ENCODE results near the gene PALM3.

PALM3 gene

GRCh38 chr19:14089662-14090508, 28.0 kb upstream of the PALM3 start:
- no peak for DNase-seq (ENCODE audit: low read depth, low spot score)

GRCh38 chr19:14089412-14089661, 27.5 kb upstream of the PALM3 start:
- no peak for DNase-seq (ENCODE audit: low read depth, low spot score)
- H3K27ac ChIP-seq: no peak overlapping the region

More at GRCh38 chr19:14089662-14090508, 28.0 kb upstream of the PALM3 start:
- H3K27ac ChIP-seq: peak overlapping the region; percentile 23

DNA sequence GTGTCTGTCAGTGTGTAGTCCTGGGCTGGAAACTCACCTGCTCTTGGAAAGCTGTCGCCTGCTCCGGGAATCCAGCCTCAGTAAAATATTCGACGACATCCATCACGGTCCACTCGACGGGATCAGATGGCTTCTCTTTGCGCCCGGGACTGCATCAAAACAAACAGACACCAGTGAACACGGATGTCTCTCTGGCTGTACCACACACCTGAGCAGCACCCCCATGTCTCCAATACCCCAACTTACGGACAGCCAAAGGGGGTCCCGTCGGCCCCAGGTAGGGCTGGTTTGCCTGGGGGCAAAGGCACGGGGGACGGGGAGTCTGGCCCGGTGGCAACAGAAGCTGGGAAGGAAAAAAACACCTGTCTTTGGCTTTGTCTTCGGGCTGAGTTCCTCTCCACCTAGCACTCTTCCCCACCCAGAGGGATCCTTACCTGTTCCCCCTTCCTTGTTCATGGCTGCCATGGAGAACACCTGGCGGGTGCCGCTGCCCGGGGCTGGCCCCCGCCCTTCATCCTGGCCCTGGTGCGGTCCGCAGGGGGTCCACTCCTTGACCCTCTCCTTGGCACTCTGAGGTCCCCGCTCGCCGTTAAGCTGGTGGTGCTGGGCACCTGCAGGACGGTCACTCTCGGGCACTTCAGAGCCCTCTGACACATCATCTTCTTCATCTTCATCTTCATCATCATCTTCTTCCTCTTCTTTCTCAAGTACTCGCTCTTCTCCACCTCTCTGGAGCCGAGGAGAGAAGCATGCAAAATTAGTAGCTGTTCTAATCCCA, 26.9 kb upstream of the PALM3 start:
- no peak overlapping the region for H3K27ac ChIP-seq

GRCh38 chr19:14086098-14086497, 24.2 kb upstream of the PALM3 start:
- H3K27ac ChIP-seq: no peak overlapping the region
- no peak for DNase-seq (ENCODE audit: low read depth, low spot score)

More for the DNA sequence above, 26.9 kb upstream of the PALM3 start:
- no peak for DNase-seq (ENCODE audit: low read depth, low spot score)

DNA sequence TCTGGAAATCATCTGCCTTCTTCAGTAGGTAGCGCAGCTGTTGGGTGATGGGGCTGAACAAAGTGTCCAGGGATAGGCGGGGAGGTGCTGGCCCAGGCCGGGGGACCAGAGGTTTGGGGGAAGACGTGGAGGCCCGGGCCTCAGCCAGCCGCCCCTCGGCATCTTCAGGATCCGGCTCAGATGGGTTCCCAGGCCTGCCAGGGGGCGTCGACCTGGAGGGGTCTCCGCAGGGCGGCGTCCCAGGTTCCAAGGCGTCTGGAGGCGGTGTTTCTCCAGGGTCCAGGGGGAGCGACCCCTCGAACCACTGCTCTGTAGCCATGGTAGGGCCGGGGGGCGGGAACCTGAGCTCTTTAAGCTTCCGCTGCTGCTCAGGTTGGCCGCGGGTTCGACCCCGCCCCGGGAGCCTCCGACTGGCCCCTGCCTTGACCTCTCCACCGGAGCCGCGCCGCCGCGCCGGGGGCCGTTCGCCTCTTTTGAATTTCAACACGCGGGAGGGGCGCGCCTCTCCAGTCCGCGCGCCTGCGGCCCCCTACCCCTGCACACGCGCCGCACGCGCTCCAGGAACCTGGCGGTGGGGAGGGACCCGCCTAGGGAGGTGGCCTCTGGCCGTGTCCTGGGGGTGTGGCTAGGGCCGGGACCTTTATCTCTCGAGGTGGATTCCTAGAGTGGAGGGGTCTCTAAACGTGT, 23.6 kb upstream of the PALM3 start, which contains the start of gene C19orf67:
TSS of gene C19orf67 (minus strand) at position 475 of the 687 bp plus-strand sequence. CDS start at position 319, 156 bp downstream.
- H3K27ac ChIP-seq: no peak within 1 kb of the TSS
- no peak for DNase-seq (ENCODE audit: low read depth, low spot score)

- DNase-seq (ENCODE audit: low read depth, low spot score): no peak
- H3K27ac ChIP-seq: no peak overlapping the region
These were observed 20.7 kb upstream of the PALM3 start for GRCh38 chr19:14082675-14082960.

- H3K27ac ChIP-seq: peak overlapping the region; percentile 88
- peak; percentile 81 for DNase-seq (ENCODE audit: low read depth, low spot score)
These were observed 20.2 kb upstream of the PALM3 start for GRCh38 chr19:14081797-14082674.

- peak; percentile 86 for DNase-seq (ENCODE audit: low read depth, low spot score)
- peak overlapping the region; percentile 88 for H3K27ac ChIP-seq
These were observed 19.3 kb upstream of the PALM3 start for GRCh38 chr19:14080887-14081796.

DNA sequence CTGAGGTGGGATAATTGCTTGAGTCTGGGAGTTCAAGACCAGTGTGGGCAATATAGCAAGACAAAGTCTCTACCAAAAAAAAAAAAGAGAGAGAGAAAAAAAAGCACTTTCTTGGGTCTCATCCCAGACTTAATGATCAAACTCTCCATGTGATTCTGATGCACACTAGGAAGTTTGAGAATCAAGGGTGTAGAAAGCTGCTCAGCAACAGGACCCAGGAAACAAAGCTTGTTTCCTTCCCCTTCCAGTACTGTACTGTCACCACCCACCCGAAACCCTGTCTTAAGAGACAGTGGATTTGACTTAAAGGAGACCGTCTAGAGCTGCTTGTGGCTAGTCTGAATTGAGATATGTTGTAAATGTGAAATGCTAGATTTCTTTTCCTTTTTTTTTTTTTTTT, 16.5 kb upstream of the PALM3 start:
- no peak overlapping the region for H3K27ac ChIP-seq
- DNase-seq (ENCODE audit: low read depth, low spot score): no peak

GRCh38 chr19:14073925-14074838, 12.3 kb upstream of the PALM3 start:
- peak overlapping the region; percentile 79 for H3K27ac ChIP-seq
- DNase-seq (ENCODE audit: low read depth, low spot score): no peak

- DNase-seq (ENCODE audit: low read depth, low spot score): no peak
- H3K27ac ChIP-seq: peak overlapping the region; percentile 79
These were observed 11.5 kb upstream of the PALM3 start for GRCh38 chr19:14073261-14073924.

- H3K27ac ChIP-seq: peak within 1 kb of the TSS; percentile 79
- DNase-seq (ENCODE audit: low read depth, low spot score): no peak
These were observed 10.8 kb upstream of the PALM3 start, which contains the start of gene MISP3 for GRCh38 chr19:14072535-14073260. Gene MISP3, plus strand, starts transcription at chr19:14072786. Its CDS starts 524 bp downstream, at chr19:14073310.

DNA sequence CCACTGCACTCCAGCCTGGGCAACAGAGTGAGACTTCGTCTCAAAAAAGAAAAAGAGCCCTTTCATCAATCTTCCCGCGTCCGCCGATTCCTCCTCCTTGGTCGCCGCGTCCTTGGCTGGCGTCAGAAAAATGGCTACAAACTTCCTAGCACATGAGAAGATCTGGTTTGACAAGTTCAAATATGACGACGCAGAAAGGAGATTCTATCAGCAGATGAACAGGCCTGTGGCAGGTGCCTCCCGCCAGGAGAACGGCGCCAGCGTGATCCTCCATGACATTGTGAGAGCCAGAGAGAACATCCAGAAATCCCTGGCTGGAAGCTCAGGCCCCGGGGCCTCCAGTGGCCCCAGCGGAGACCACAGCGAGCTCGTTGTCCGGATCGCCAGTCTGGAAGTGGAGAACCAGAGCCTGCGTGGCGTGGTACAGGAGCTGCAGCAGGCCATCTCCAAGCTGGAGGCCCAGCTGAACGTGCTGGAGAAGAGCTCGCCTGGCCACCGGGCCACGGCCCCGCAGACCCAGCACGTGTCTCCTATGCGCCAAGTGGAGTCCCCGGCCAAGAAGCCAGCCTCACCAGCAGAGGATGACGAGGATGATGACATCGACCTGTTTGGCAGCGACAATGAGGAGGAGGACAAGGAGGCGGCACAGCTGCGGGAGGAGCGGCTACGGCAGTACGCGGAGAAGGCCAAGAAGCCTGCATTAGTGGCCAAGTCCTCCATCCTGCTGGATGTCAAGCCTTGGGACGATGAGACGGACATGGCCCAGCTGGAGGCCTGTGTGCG, 8.6 kb upstream of the PALM3 start:
- H3K27ac ChIP-seq: no peak overlapping the region
- DNase-seq (ENCODE audit: low read depth, low spot score): no peak

- no peak for DNase-seq (ENCODE audit: low read depth, low spot score)
These were observed 4.3 kb upstream of the PALM3 start for GRCh38 chr19:14066134-14066533.

GRCh38 chr19:14063105-14063504, 1.2 kb upstream of the PALM3 start:
- no peak for DNase-seq (ENCODE audit: low read depth, low spot score)
- no peak overlapping the region for H3K27ac ChIP-seq

More at GRCh38 chr19:14066134-14066533, 4.3 kb upstream of the PALM3 start:
- no peak overlapping the region for H3K27ac ChIP-seq

GRCh38 chr19:14062558-14062855, 631 bp upstream of the PALM3 start:
- H3K27ac ChIP-seq: no peak overlapping the region
- no peak for DNase-seq (ENCODE audit: low read depth, low spot score)
